Stomach (tissue), 9 donors: ENCODE measurements around the gene GLDN. TPM values are rescaled to one million over a fixed set of nuclear protein-coding genes. Genes with fewer than 3 reads are reported as not detected.

Experiments used
- DNase-seq, 2 donors: peaks; one replicate each; pipeline versions ENCODE4 v3.0.0 to v3.0.0-alpha.2; 2013 to 2019
- H3K27ac ChIP-seq, 5 donors: fragments of 200-600 bp in 4 of 5; sonication (generic) in 4 of 5; one replicate each; pipeline ENCODE4 v1.5.1; 2013 to 2019; ENCODE audit warnings: mild to moderate bottlenecking in 1 of 5, moderate library complexity in 1 of 5
- H3K27me3 ChIP-seq, 3 donors: fragments of 200-600 bp; sonication (generic); one replicate each; pipeline ENCODE4 v1.5.1; 2017 to 2019; ENCODE audit warnings: mixed run types in 1 of 3
- H3K36me3 ChIP-seq, 4 donors: fragments of 200-600 bp; sonication (generic); 1 replicate in 3 of 4; 2 replicates in 1 of 4; pipeline ENCODE4 v1.5.1; 2016 to 2019
- H3K4me1 ChIP-seq, 4 donors: fragments of 200-600 bp; sonication (generic); one replicate each; pipeline ENCODE4 v1.5.1; 2016 to 2019
- H3K4me3 ChIP-seq, 4 donors: fragments of 200-600 bp; sonication (generic) in 3 of 4; one replicate each; pipeline ENCODE4 v1.5.1; 2016 to 2019; ENCODE audit warnings: mild to moderate bottlenecking in 1 of 4
- H3K9me3 ChIP-seq, 4 donors: fragments of 200-600 bp; sonication (generic); one replicate each; pipeline ENCODE4 v1.5.1; 2016 to 2019
- CTCF ChIP-seq, 7 experiments: fragments of 450-650 bp in 4 of 7; fragments of 200-600 bp in 3 of 7; sonication (generic) in 3 of 7; IDR thresholded peaks; one replicate each; pipeline ENCODE4 v1.5.1; 2016 to 2019; ENCODE audit warnings: antibody characterized with exemption in 7 of 7, control low read depth in 2 of 7, mild to moderate bottlenecking in 1 of 7
- EP300 ChIP-seq: sonication (generic); formaldehyde crosslinking; IDR thresholded peaks from one replicate; pipeline ENCODE4 v1.6.1; 2017; ENCODE audit warnings: antibody characterized with exemption
- POLR2A ChIP-seq, 4 donors: fragments of 450-650 bp; IDR thresholded peaks; one replicate each; pipeline ENCODE4 v1.6.1; 2016; ENCODE audit warnings: antibody characterized with exemption in 4 of 4, control low read depth in 2 of 4, mild to moderate bottlenecking in 1 of 4, moderate library complexity in 1 of 4
- POLR2AphosphoS5 ChIP-seq, 3 donors: sonication (generic); formaldehyde crosslinking; IDR thresholded peaks; one replicate each; pipeline ENCODE4 v1.6.1; 2016; ENCODE audit warnings: antibody characterized with exemption in 3 of 3
- WGBS, 5 donors: extraction: QIAGEN DNeasy Blood & Tissue Kit in 3 of 5; methylation state at CpG; one replicate each; pipeline versions ENCODE4 v1.1.5 to v1.1.7; 2013 to 2018; 5-methylcytosine and 5-hydroxymethylcytosine counted together
- intact Hi-C: fragments of 100-400 bp; cut with DNase I; formaldehyde crosslinking; loops from one replicate; pipeline ENCODE4 v1.15.1; 2023; ENCODE audit warnings: low total_unique reads
- polyA plus RNA-seq, 3 donors: library from polyadenylated mRNA; stranded (reverse); fragments of 200-250 nt; gene quantifications; one replicate each; pipeline ENCODE4 v1.2.3, GENCODE V29; 2013
- total RNA-seq, 5 donors: library from RNA; depleted of rRNA; stranded (reverse); fragments of >200 nt; gene quantifications; one replicate each; pipeline versions ENCODE4 v1.1.0 to v1.2.3, GENCODE V29; 2014 to 2016
- donor health status: healthy with polysubstance abuse.
- donor health status: Bipolar disorder and iron deficiency.
- donor health status: healthy.

The GLDN gene
- total and polyA plus RNA-seq, 8 donors: 0.23 to 8.7 (median 1.7) TPM; not detected in 1

- no peak overlapping the region for H3K4me3 ChIP-seq
- H3K27ac ChIP-seq: no peak overlapping the region
- peaks cover 0 to 5% (median 0%) of the 10 kb centered on the region in 4 donors for H3K4me1 ChIP-seq
- no peaks in the 10 kb centered on the region for H3K9me3 ChIP-seq
- H3K27me3 ChIP-seq: no peaks in the 10 kb centered on the region
- TF ChIP-seq CTCF (IDR thresholded peaks at IDR 0.05): no peak
- TF ChIP-seq EP300: no peak
- TF ChIP-seq POLR2AphosphoS5 (IDR thresholded peaks at IDR 0.05): no peak
- no peak for TF ChIP-seq POLR2A (IDR thresholded peaks at IDR 0.05)
- H3K36me3 ChIP-seq: no peaks in the 10 kb centered on the region
- intact Hi-C loops: no loop called here
- 61 to 77% (median 69%) methylated on average over 10 of the region's 10 CpGs for WGBS, 5 donors
- peak in 1 of 2 donors; percentile 38 for DNase-seq
Measured at GRCh38 chr15:51314391-51315337, 26.8 kb upstream of the GLDN start.

- WGBS, 5 donors: 86 to 93% (median 89%) methylated on average over 7 of the region's 7 CpGs
- H3K4me1 ChIP-seq: peaks cover 0 to 5% (median 0%) of the 10 kb centered on the region in 4 donors
- H3K4me3 ChIP-seq: no peak overlapping the region
- intact Hi-C loops: no loop called here
- no peaks in the 10 kb centered on the region for H3K36me3 ChIP-seq
- H3K9me3 ChIP-seq: no peaks in the 10 kb centered on the region
- no peaks in the 10 kb centered on the region for H3K27me3 ChIP-seq
- no peak for DNase-seq
- H3K27ac ChIP-seq: no peak overlapping the region
- TF ChIP-seq CTCF (IDR thresholded peaks at IDR 0.05): no peak
- no peak for TF ChIP-seq EP300
- TF ChIP-seq POLR2AphosphoS5 (IDR thresholded peaks at IDR 0.05): no peak
- TF ChIP-seq POLR2A (IDR thresholded peaks at IDR 0.05): no peak
Measured at GRCh38 chr15:51315726-51316125, 25.7 kb upstream of the GLDN start.

- no peak for DNase-seq
- no peak overlapping the region for H3K4me3 ChIP-seq
- no peak for TF ChIP-seq EP300
- no peak for TF ChIP-seq POLR2A (IDR thresholded peaks at IDR 0.05)
- TF ChIP-seq CTCF (IDR thresholded peaks at IDR 0.05): no peak
- no peak for TF ChIP-seq POLR2AphosphoS5 (IDR thresholded peaks at IDR 0.05)
- H3K27me3 ChIP-seq: no peaks in the 10 kb centered on the region
- H3K4me1 ChIP-seq: peaks cover 0 to 5% (median 0%) of the 10 kb centered on the region in 4 donors
- H3K36me3 ChIP-seq: no peaks in the 10 kb centered on the region
- no peak overlapping the region for H3K27ac ChIP-seq
- intact Hi-C loops: no loop called here
- H3K9me3 ChIP-seq: no peaks in the 10 kb centered on the region
- WGBS, 5 donors: 88 to 97% (median 95%) methylated on average over 1 of the region's 1 CpG
Measured at GRCh38 chr15:51316636-51317035, 24.8 kb upstream of the GLDN start.

GRCh38 chr15:51318382-51319150, 22.9 kb upstream of the GLDN start:
- no peaks in the 10 kb centered on the region for H3K36me3 ChIP-seq
- H3K27ac ChIP-seq: no peak overlapping the region
- no peak overlapping the region for H3K4me3 ChIP-seq
- intact Hi-C loops: no loop called here
- no peaks in the 10 kb centered on the region for H3K9me3 ChIP-seq
- DNase-seq: no peak
- whole genome bisulfite sequencing, 5 donors: 61 to 79% (median 74%) methylated on average over 7 of the region's 7 CpGs
- TF ChIP-seq CTCF (IDR thresholded peaks at IDR 0.05) (no peak), POLR2AphosphoS5 (IDR thresholded peaks at IDR 0.05) (no peak), POLR2A (IDR thresholded peaks at IDR 0.05) (no peak), EP300 (no peak)
- H3K4me1 ChIP-seq: peaks cover 0 to 14% (median 7%) of the 10 kb centered on the region in 4 donors
- no peaks in the 10 kb centered on the region for H3K27me3 ChIP-seq
